ENCODE results near the gene DBP.

The DBP gene

DNA sequence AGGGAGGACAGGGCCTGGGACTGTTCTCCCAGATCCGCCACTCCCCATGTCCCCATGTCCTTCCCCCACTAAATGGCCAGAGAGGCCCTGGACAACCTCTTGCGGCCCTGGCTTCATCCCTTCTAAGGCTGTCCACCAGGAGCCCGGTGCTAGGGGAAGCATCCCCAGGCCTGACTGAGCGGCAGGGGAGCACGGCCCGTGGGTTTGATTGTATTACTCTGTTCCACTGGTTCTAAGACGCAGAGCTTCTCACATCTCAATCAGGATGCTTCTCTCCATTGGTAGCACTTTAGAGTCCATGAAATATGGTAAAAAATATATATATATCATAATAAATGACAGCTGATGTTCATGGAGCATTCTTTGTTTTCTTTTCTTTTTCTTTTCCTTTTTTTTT lies 29.8 kb downstream of the DBP start:
- no peak for TF ChIP-seq CTCF (conservative IDR thresholded peaks at IDR 0.05; ENCODE audit: low read depth, low read length)
- Histone ChIP-seq H3K4me2 (no peak overlapping the region), H3K4me3 (IDR thresholded peaks at IDR 0.05; ENCODE audit: insufficient read depth, low read depth, low read length) (no peak overlapping the region), H2AFZ (ENCODE audit: low read depth) (no peak overlapping the region), H3K27ac (no peak overlapping the region), H4K20me1 (ENCODE audit: insufficient read depth) (no peaks in the 10 kb centered on the region), H3K9ac (no peak overlapping the region), H3K79me2 (ENCODE audit: insufficient read depth, low read depth) (no peaks in the 10 kb centered on the region), H3K4me1 (ENCODE audit: low read depth, poor library complexity, severe bottlenecking) (peaks cover 6% of the 10 kb centered on the region), H3K27me3 (ENCODE audit: insufficient read depth, low read depth) (peaks cover 31% of the 10 kb centered on the region), H3K36me3 (ENCODE audit: insufficient read depth) (no peaks in the 10 kb centered on the region)

- no peak within 1 kb of the TSS for H3K27ac ChIP-seq
- no peaks in the 10 kb centered on the region for H4K20me1 ChIP-seq (ENCODE audit: insufficient read depth)
These were observed 30.5 kb downstream of the DBP start, which contains the start of gene SPACA4 for GRCh38 chr19:48606463-48607358. TSS of gene SPACA4 (plus strand) at chr19:48606742. CDS start at chr19:48606979, 237 bp downstream.

DNA sequence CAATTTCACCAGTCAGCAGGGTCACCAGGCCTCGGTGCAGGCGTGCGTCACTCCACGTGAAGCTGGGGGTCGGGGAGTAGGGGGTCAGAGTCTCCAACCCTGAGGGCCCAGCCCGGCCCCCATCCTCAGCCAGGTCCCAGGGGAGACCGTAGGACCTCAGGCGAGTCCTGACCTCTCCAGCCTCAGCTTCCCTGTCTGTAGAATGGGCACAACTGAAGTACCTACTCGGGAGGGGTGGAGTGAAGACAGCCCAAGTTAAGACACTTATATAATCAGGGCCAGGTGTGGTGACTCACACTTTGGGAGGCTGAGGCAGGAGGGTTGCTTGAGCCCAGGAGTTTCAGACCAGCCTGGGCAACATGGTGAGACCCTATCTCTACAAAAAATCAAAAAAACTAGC lies 33.3 kb downstream of the DBP start:
- Histone ChIP-seq H3K4me1 (ENCODE audit: low read depth, poor library complexity, severe bottlenecking) (peaks cover 6% of the 10 kb centered on the region), H3K79me2 (ENCODE audit: insufficient read depth, low read depth) (no peaks in the 10 kb centered on the region), H2AFZ (ENCODE audit: low read depth) (no peak overlapping the region), H3K4me2 (no peak overlapping the region), H3K4me3 (IDR thresholded peaks at IDR 0.05; ENCODE audit: insufficient read depth, low read depth, low read length) (no peak overlapping the region), H3K36me3 (ENCODE audit: insufficient read depth) (no peaks in the 10 kb centered on the region), H4K20me1 (ENCODE audit: insufficient read depth) (no peaks in the 10 kb centered on the region), H3K27ac (no peak overlapping the region), H3K9ac (no peak overlapping the region), H3K27me3 (ENCODE audit: insufficient read depth, low read depth) (peaks cover 62% of the 10 kb centered on the region)
- TF ChIP-seq CTCF (conservative IDR thresholded peaks at IDR 0.05; ENCODE audit: low read depth, low read length) = no peak

More at GRCh38 chr19:48606463-48607358, 30.5 kb downstream of the DBP start, which contains the start of gene SPACA4:
- Histone ChIP-seq H3K9ac (no peak within 1 kb of the TSS), H3K4me3 (IDR thresholded peaks at IDR 0.05; ENCODE audit: insufficient read depth, low read depth, low read length) (no peak within 1 kb of the TSS), H3K4me1 (ENCODE audit: low read depth, poor library complexity, severe bottlenecking) (peaks cover 6% of the 10 kb centered on the region), H2AFZ (ENCODE audit: low read depth) (no peak within 1 kb of the TSS), H3K4me2 (no peak within 1 kb of the TSS), H3K27me3 (ENCODE audit: insufficient read depth, low read depth) (peaks cover 38% of the 10 kb centered on the region), H3K79me2 (ENCODE audit: insufficient read depth, low read depth) (no peaks in the 10 kb centered on the region), H3K36me3 (ENCODE audit: insufficient read depth) (no peaks in the 10 kb centered on the region)
- TF ChIP-seq CTCF (conservative IDR thresholded peaks at IDR 0.05; ENCODE audit: low read depth, low read length) = no peak

DNA sequence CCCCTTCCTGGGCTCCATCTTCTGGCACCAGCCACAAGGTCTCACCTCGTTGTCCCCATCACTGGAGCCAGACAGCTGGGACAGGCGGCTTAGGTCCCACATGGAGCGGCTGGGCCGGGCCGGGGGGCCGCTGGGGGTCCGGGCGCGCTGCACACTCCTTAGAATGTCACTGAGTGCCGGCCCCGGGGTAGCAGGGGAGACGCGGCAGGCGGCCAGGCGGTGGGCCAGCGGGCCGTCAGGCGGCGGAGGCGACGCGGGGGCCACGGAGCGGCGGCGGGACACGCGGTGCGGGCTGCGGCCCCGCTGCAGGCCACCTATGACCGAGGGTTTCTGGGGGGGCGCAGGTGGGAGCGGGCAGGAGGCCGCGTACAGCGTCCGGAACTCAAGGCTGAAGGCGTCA lies 33.7 kb downstream of the DBP start:
- Histone ChIP-seq H3K27me3 (ENCODE audit: insufficient read depth, low read depth) (peaks cover 66% of the 10 kb centered on the region), H3K9ac (no peak overlapping the region), H3K4me3 (IDR thresholded peaks at IDR 0.05; ENCODE audit: insufficient read depth, low read depth, low read length) (no peak overlapping the region), H3K27ac (no peak overlapping the region), H4K20me1 (ENCODE audit: insufficient read depth) (no peaks in the 10 kb centered on the region), H3K4me2 (no peak overlapping the region), H3K4me1 (ENCODE audit: low read depth, poor library complexity, severe bottlenecking) (peaks cover 4% of the 10 kb centered on the region), H2AFZ (ENCODE audit: low read depth) (no peak overlapping the region), H3K79me2 (ENCODE audit: insufficient read depth, low read depth) (no peaks in the 10 kb centered on the region), H3K36me3 (ENCODE audit: insufficient read depth) (no peaks in the 10 kb centered on the region)
- no peak for TF ChIP-seq CTCF (conservative IDR thresholded peaks at IDR 0.05; ENCODE audit: low read depth, low read length)

Data from KMS-11 (cell line).